Measurements from ENCODE around the gene KMT5B. TPM values are rescaled to one million over a fixed set of nuclear protein-coding genes. Genes with fewer than 3 reads are reported as not detected.

KMT5B gene
- total RNA-seq, 1 experiment from 2014 or later: 39.2 TPM

DNA sequence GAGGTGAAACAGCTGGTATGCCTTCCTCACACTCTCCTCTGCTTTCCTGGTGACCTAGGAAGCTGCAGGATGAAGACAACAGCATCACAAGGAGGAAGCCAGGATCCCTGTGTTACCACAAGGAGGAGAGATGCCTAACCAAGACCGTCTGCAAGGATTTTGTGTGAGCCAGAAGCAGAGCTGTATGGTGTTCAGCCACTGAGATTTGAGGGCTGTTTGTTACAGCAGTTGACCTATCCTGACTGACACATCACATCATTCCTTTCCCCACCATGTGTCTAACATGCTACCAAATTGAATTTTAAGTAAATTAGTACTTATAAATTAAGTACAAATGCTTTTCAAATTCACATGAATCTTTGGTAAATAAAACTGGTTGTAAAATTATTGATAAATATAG is 83.0 kb downstream of the KMT5B start:
- DNase-seq: no peak
- Mint-ChIP-seq H3K27me3 (ENCODE audit: unreplicated experiment) (no peaks in the 10 kb centered on the region), H3K4me1 (ENCODE audit: low read depth, unreplicated experiment) (peaks cover 27% of the 10 kb centered on the region), H3K9me3 (ENCODE audit: low read depth, unreplicated experiment) (peaks cover 16% of the 10 kb centered on the region), H3K36me3 (ENCODE audit: insufficient read depth, unreplicated experiment) (peaks cover 21% of the 10 kb centered on the region), H3K27ac (ENCODE audit: unreplicated experiment) (peak overlapping the region; percentile 5), H3K4me3 (ENCODE audit: low read depth, unreplicated experiment) (no peak overlapping the region)
- intact Hi-C loops (cut with micrococcal nuclease; ENCODE audit: unreplicated experiment): no loop called here
- CTCF ChIA-PET: no interaction called here
- TF ChIP-seq, protein P1, sequence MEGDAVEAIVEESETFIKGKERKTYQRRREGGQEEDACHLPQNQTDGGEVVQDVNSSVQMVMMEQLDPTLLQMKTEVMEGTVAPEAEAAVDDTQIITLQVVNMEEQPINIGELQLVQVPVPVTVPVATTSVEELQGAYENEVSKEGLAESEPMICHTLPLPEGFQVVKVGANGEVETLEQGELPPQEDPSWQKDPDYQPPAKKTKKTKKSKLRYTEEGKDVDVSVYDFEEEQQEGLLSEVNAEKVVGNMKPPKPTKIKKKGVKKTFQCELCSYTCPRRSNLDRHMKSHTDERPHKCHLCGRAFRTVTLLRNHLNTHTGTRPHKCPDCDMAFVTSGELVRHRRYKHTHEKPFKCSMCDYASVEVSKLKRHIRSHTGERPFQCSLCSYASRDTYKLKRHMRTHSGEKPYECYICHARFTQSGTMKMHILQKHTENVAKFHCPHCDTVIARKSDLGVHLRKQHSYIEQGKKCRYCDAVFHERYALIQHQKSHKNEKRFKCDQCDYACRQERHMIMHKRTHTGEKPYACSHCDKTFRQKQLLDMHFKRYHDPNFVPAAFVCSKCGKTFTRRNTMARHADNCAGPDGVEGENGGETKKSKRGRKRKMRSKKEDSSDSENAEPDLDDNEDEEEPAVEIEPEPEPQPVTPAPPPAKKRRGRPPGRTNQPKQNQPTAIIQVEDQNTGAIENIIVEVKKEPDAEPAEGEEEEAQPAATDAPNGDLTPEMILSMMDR (IDR thresholded peaks at IDR 0.05; ENCODE audit: unreplicated experiment): no peak
- no TSS peak for BruUV-seq (replicated peaks)

DNA sequence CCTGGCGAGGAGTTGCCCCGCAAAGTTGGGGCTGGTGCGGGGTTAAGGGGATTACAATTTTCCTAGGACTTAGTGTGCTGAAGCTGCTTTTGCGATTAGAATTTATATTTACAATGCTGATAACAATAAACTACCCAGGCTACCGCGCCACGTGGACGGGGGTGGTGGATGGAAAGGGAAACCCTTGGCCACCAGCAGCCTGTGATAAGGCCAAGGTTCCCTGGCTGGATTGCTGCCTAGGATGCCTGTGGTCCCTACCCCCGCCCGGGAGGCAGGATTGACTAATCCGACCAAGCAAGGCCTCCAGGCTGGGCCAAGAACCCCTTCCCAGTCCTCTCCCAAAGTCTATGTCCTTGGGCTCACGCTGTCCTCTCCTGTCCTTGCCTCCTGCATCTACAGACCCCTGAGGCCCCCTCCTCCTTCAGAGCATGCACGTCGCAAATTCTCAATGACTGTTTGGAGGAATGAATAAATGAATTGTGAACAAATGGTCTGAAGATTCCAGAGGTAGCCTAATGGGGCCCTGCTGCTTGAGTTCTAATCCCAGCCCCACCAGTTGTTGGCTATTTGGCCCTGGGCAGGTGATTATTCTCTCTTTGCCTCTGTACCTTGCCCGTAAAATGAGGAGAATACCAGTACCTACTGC is 84.3 kb downstream of the KMT5B start:
- DNase-seq: peak; percentile 65
- Mint-ChIP-seq H3K4me1 (ENCODE audit: low read depth, unreplicated experiment) (peaks cover 37% of the 10 kb centered on the region), H3K4me3 (ENCODE audit: low read depth, unreplicated experiment) (peak overlapping the region; percentile 24), H3K27ac (ENCODE audit: unreplicated experiment) (peak overlapping the region; percentile 5), H3K9me3 (ENCODE audit: low read depth, unreplicated experiment) (peaks cover 13% of the 10 kb centered on the region), H3K36me3 (ENCODE audit: insufficient read depth, unreplicated experiment) (peaks cover 13% of the 10 kb centered on the region), H3K27me3 (ENCODE audit: unreplicated experiment) (no peaks in the 10 kb centered on the region)
- CTCF ChIA-PET: interaction anchor here (0.7 to 1.3 kb wide), 5 partner anchors 10 to 116 kb away, joined by 3 to 5 read pairs (median 4); no protein-coding TSS in a partner anchor
- no TSS peak for BruUV-seq (replicated peaks)
- TF ChIP-seq, protein P1 (IDR thresholded peaks at IDR 0.05; ENCODE audit: unreplicated experiment): no peak
- intact Hi-C loops (cut with micrococcal nuclease; ENCODE audit: unreplicated experiment): no loop called here

DNA sequence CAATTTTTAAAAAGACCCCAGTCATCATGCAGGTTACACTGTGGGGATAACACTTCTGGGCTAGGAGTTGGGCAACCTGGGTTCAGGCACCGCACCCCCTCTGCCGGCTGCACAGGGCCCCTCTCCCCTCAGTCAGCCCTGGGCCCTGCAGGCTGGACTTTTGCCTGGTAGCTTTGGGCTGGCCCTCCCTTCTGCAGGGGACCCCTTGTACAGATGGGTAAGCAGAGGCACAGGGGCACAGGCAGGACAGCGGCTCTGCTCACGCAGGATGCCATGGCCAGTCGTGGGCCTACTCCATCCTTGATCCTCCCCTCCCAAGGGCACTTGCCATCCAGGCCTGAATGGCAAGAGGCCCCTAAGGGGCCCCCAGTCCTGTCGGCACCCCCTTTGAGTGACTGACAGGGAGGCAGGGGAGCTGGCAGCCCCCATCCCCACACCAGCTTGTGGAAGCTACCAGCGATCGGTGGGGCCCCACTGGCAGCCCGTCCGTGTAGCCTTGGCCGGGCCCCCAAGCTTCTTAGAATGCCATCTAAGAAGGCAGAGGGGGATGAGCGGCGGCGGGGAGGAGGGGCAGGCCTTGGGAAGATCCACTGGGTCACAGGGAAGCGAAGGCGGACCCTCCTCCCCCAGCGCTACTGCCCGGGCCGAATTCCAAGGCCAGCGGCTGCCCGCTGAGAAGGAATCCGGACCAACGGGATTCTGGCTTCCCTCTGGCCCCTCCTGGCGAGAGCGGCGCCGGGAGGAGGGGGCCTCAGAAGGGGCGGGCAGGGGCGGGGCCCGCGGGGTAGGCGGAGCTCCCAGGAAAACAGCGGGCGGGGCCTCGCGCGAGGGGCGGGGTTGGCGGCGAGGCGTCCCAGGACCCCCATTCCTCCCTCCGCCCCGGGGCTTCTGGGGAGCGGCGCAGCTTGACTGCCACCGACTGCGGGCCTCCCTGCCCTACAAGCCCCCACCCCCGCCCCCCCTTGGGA is 85.1 kb downstream of the KMT5B start:
- intact Hi-C loops (cut with micrococcal nuclease; ENCODE audit: unreplicated experiment): no loop called here
- Mint-ChIP-seq H3K4me1 (ENCODE audit: low read depth, unreplicated experiment) (peaks cover 45% of the 10 kb centered on the region), H3K27ac (ENCODE audit: unreplicated experiment) (peak overlapping the region; percentile 33), H3K36me3 (ENCODE audit: insufficient read depth, unreplicated experiment) (peaks cover 18% of the 10 kb centered on the region), H3K4me3 (ENCODE audit: low read depth, unreplicated experiment) (peak overlapping the region; percentile 24), H3K27me3 (ENCODE audit: unreplicated experiment) (no peaks in the 10 kb centered on the region), H3K9me3 (ENCODE audit: low read depth, unreplicated experiment) (peaks cover 13% of the 10 kb centered on the region)
- TF ChIP-seq, protein P1 (IDR thresholded peaks at IDR 0.05; ENCODE audit: unreplicated experiment): no peak
- DNase-seq: peak; percentile 85
- no TSS peak for BruUV-seq (replicated peaks)
- CTCF ChIA-PET: interaction anchor here (0.5 to 1.3 kb wide), 8 partner anchors 9 to 498 kb away, joined by 3 to 6 read pairs (median 4); partner anchors contain the start of gene NUDT8

DNA sequence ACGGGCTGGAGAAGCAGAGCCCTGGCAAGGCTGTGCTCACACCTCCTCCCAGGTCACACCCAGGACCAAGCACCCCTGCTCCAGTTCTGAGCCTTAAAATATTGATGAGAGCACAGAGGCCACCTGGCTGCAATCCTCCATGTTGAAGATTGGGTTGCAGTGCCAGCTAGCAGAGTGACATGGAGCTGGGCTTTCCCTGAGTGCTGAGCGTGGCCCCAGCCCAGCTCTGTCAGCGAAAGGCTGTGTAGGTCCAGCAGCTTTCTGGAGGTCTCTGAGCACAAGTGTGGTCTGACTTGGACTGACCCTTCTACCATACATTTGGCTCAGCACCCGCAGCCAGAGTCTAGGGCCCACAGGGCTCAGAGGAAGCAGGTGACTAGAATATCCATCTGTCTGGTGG is 87.9 kb downstream of the KMT5B start:
- no peak overlapping the region for H3K27ac Mint-ChIP-seq (ENCODE audit: unreplicated experiment)
- CTCF ChIA-PET: interaction anchor here (0.6 to 1.5 kb wide), 2 partner anchors 21 to 85 kb away, joined by 4 to 5 read pairs; no protein-coding TSS in a partner anchor

More for the DNA sequence above, 87.9 kb downstream of the KMT5B start:
- BruUV-seq (replicated peaks): no TSS peak
- DNase-seq: no peak
- intact Hi-C loops (cut with micrococcal nuclease; ENCODE audit: unreplicated experiment): no loop called here
- peaks cover 52% of the 10 kb centered on the region for H3K4me1 Mint-ChIP-seq (ENCODE audit: low read depth, unreplicated experiment)
- no peaks in the 10 kb centered on the region for H3K27me3 Mint-ChIP-seq (ENCODE audit: unreplicated experiment)
- H3K4me3 Mint-ChIP-seq (ENCODE audit: low read depth, unreplicated experiment): no peak overlapping the region
- peaks cover 5% of the 10 kb centered on the region for H3K9me3 Mint-ChIP-seq (ENCODE audit: low read depth, unreplicated experiment)
- TF ChIP-seq, protein P1 (IDR thresholded peaks at IDR 0.05; ENCODE audit: unreplicated experiment): no peak
- peaks cover 40% of the 10 kb centered on the region for H3K36me3 Mint-ChIP-seq (ENCODE audit: insufficient read depth, unreplicated experiment)
